Measurements from ENCODE around the gene RNU5B-1.

The RNU5B-1 gene

GRCh38 chr15:65328506-65329287, 24.2 kb downstream of the RNU5B-1 start:
- DNase-seq (ENCODE audit: low spot score): no peak

- no peak for DNase-seq (ENCODE audit: low spot score)
These were observed 25.0 kb downstream of the RNU5B-1 start for GRCh38 chr15:65329288-65329983.

GRCh38 chr15:65329984-65330735, 25.7 kb downstream of the RNU5B-1 start:
- DNase-seq (ENCODE audit: low spot score): no peak

- DNase-seq (ENCODE audit: low spot score): no peak
These were observed 26.6 kb downstream of the RNU5B-1 start for GRCh38 chr15:65330934-65331645.

GRCh38 chr15:65331811-65332210, 27.3 kb downstream of the RNU5B-1 start:
- DNase-seq (ENCODE audit: low spot score): no peak

GRCh38 chr15:65332391-65333147, 28.1 kb downstream of the RNU5B-1 start:
- no peak for DNase-seq (ENCODE audit: low spot score)

- no peak for DNase-seq (ENCODE audit: low spot score)
These were observed 28.8 kb downstream of the RNU5B-1 start for GRCh38 chr15:65333148-65333820.

GRCh38 chr15:65333856-65334255, 29.4 kb downstream of the RNU5B-1 start:
- DNase-seq (ENCODE audit: low spot score): no peak

GRCh38 chr15:65334586-65335231, 30.2 kb downstream of the RNU5B-1 start:
- no peak for DNase-seq (ENCODE audit: low spot score)

- no peak for DNase-seq (ENCODE audit: low spot score)
These were observed 31.0 kb downstream of the RNU5B-1 start for GRCh38 chr15:65335278-65336055.

GRCh38 chr15:65336493-65337435, 32.3 kb downstream of the RNU5B-1 start:
- DNase-seq (ENCODE audit: low spot score): no peak

- no peak for DNase-seq (ENCODE audit: low spot score)
These were observed 33.1 kb downstream of the RNU5B-1 start for GRCh38 chr15:65337436-65338070.

GRCh38 chr15:65338366-65338765, 33.9 kb downstream of the RNU5B-1 start:
- DNase-seq (ENCODE audit: low spot score): no peak

- DNase-seq (ENCODE audit: low spot score): no peak
These were observed 34.3 kb downstream of the RNU5B-1 start for GRCh38 chr15:65338823-65339222.

GRCh38 chr15:65339416-65339815, 34.9 kb downstream of the RNU5B-1 start:
- no peak for DNase-seq (ENCODE audit: low spot score)

- DNase-seq (ENCODE audit: low spot score): no peak
These were observed 35.4 kb downstream of the RNU5B-1 start for GRCh38 chr15:65339920-65340319.

- DNase-seq (ENCODE audit: low spot score): no peak
These were observed 38.0 kb downstream of the RNU5B-1 start for GRCh38 chr15:65342493-65342892.
